Measurements from ENCODE around the gene WRAP73.

GRCh38 chr1:3629561-3630160 lies 20.2 kb downstream of the WRAP73 start:
- TF ChIP-seq EP300 (IDR thresholded peaks at IDR 0.05) (no peak), POLR2A (IDR thresholded peaks at IDR 0.05; ENCODE audit: low read depth) (no peak)
